WTC11 (cell line): ENCODE measurements around the gene IRAK2. TPM values are rescaled to one million over a fixed set of nuclear protein-coding genes. Genes with fewer than 3 reads are reported as not detected.

Source experiments
- ATAC-seq: fragments of 200-7000 bp; cut with Tn5 transposase; 2 replicates; pipeline ENCODE4 v1.10.0; 2021; ENCODE audit warnings: mild to moderate bottlenecking, moderate library complexity
- CTCF ChIA-PET: fragments of 300-600 bp; sonication (Branson Sonifier 250); formaldehyde crosslinking; loops from one replicate; lab custom pipeline; 2021; ENCODE audit warnings: antibody characterized with exemption; lab: Charles Lee
- POLR2A ChIA-PET: fragments of 350-600 bp; sonication (Branson Sonifier 250); formaldehyde crosslinking; loops from one replicate; lab custom pipeline; 2021; ENCODE audit warnings: antibody characterized with exemption; lab: Charles Lee
- DNase-seq: peaks from one replicate; pipeline ENCODE4 v3.0.0; 2021; ENCODE audit warnings: low spot score
- H3K27ac Mint-ChIP-seq: 2 replicates; pipeline ENCODE4 v1.8.0; 2021; ENCODE audit warnings: mixed read lengths
- H3K27me3 Mint-ChIP-seq: 2 replicates; pipeline ENCODE4 v1.8.0; 2021; ENCODE audit warnings: low read depth, mild to moderate bottlenecking, moderate library complexity, mixed read lengths
- H3K36me3 Mint-ChIP-seq: 2 replicates; pipeline ENCODE4 v1.8.0; 2021; ENCODE audit warnings: mixed read lengths
- H3K4me1 Mint-ChIP-seq: 2 replicates; pipeline ENCODE4 v1.8.0; 2022; ENCODE audit warnings: mixed read lengths
- H3K4me3 Mint-ChIP-seq: 2 replicates; pipeline ENCODE4 v1.8.0; 2021; ENCODE audit warnings: mild to moderate bottlenecking, moderate library complexity, mixed read lengths
- H3K9me3 Mint-ChIP-seq: 2 replicates; pipeline ENCODE4 v1.8.0; 2021; ENCODE audit warnings: mixed read lengths
- CREM ChIP-seq: sonication (generic); formaldehyde crosslinking; IDR thresholded peaks from 2 replicates; pipeline ENCODE4 v1.8.1; 2022; ENCODE audit warnings: mild to moderate bottlenecking, missing genetic modification reagents, moderate library complexity
- ETV6 ChIP-seq: sonication (generic); formaldehyde crosslinking; IDR thresholded peaks from 2 replicates; pipeline ENCODE4 v1.8.1; 2022; ENCODE audit warnings: mild to moderate bottlenecking, missing genetic modification reagents
- GRHL2 ChIP-seq: fragments of 250-450 bp; sonication (Bioruptor Pico); IDR thresholded peaks from 2 replicates; pipeline ENCODE4 v1.8.0; 2022; ENCODE audit warnings: mild to moderate bottlenecking, moderate library complexity; ENCODE audit not compliant: insufficient replicate concordance, severe bottlenecking
- IRF1 ChIP-seq: sonication (generic); formaldehyde crosslinking; IDR thresholded peaks from 2 replicates; pipeline ENCODE4 v1.8.0; 2023; ENCODE audit warnings: missing genetic modification reagents
- NFATC4 ChIP-seq: fragments of 250-450 bp; sonication (Bioruptor Pico); IDR thresholded peaks from 2 replicates; pipeline ENCODE4 v1.9.0; 2021; ENCODE audit warnings: mild to moderate bottlenecking
- NFYB ChIP-seq: sonication (generic); formaldehyde crosslinking; conservative IDR thresholded peaks from 2 replicates; pipeline ENCODE4 v1.8.0; 2022; ENCODE audit warnings: low read depth, missing genetic modification reagents
- NR3C1 ChIP-seq: sonication (generic); formaldehyde crosslinking; conservative IDR thresholded peaks from 2 replicates; pipeline ENCODE4 v1.8.1; 2023; ENCODE audit warnings: low read depth, mild to moderate bottlenecking, missing genetic modification reagents
- PREB ChIP-seq: sonication (generic); formaldehyde crosslinking; IDR thresholded peaks from 2 replicates; pipeline ENCODE4 v1.8.1; 2022; ENCODE audit warnings: mild to moderate bottlenecking, missing genetic modification reagents, moderate library complexity, borderline replicate concordance
- SOX15 ChIP-seq: fragments of 250-450 bp; sonication (Bioruptor Pico); IDR thresholded peaks from 2 replicates; pipeline ENCODE4 v1.9.0; 2021; ENCODE audit warnings: mild to moderate bottlenecking
- TCF7 ChIP-seq: sonication (generic); formaldehyde crosslinking; IDR thresholded peaks from 2 replicates; pipeline ENCODE4 v1.8.0; 2022; ENCODE audit warnings: mild to moderate bottlenecking, low read depth, missing genetic modification reagents, moderate library complexity
- ZNF263 ChIP-seq: sonication (generic); formaldehyde crosslinking; IDR thresholded peaks from 2 replicates; pipeline ENCODE4 v1.8.1; 2022; ENCODE audit warnings: low read depth, mild to moderate bottlenecking, moderate library complexity, missing genetic modification reagents
- ZNF317 ChIP-seq: sonication (generic); formaldehyde crosslinking; IDR thresholded peaks from 2 replicates; pipeline ENCODE4 v1.8.1; 2023; ENCODE audit warnings: low read depth, mild to moderate bottlenecking, moderate library complexity, missing genetic modification reagents, borderline replicate concordance
- ZNF416 ChIP-seq: fragments of 250-450 bp; sonication (Bioruptor Pico); IDR thresholded peaks from 2 replicates; pipeline ENCODE4 v1.9.0; 2021; ENCODE audit warnings: mild to moderate bottlenecking, inconsistent platforms
- ZNF512 ChIP-seq: sonication (generic); formaldehyde crosslinking; IDR thresholded peaks from 2 replicates; pipeline ENCODE4 v1.8.1; 2022; ENCODE audit warnings: missing genetic modification reagents, borderline replicate concordance
- total RNA-seq: library from RNA; stranded (reverse); gene quantifications from 3 replicates; pipeline ENCODE4 v1.2.3, GENCODE V29; 2021
- TF ChIP-seq, protein P1 (sequence below): sonication (generic); formaldehyde crosslinking; IDR thresholded peaks from 2 replicates; pipeline ENCODE4 v1.8.0; 2022; ENCODE audit warnings: mild to moderate bottlenecking, missing genetic modification reagents
- TF ChIP-seq, protein P2 (sequence below): fragments of 250-450 bp; sonication (Bioruptor Pico); conservative IDR thresholded peaks from 2 replicates; pipeline ENCODE4 v1.9.0; 2021; ENCODE audit warnings: mild to moderate bottlenecking
- TF ChIP-seq, protein P3 (sequence below): sonication (generic); formaldehyde crosslinking; conservative IDR thresholded peaks from 2 replicates; pipeline ENCODE4 v1.8.1; 2023; ENCODE audit warnings: mild to moderate bottlenecking, low read depth, missing genetic modification reagents, moderate library complexity
- TF ChIP-seq, protein P4 (sequence below): sonication (generic); formaldehyde crosslinking; IDR thresholded peaks from 2 replicates; pipeline ENCODE4 v1.8.0; 2023; ENCODE audit warnings: missing genetic modification reagents, mild to moderate bottlenecking, borderline replicate concordance

The IRAK2 gene
- total RNA-seq, 1 experiment from 2014 or later, result 1.4 TPM

DNA sequence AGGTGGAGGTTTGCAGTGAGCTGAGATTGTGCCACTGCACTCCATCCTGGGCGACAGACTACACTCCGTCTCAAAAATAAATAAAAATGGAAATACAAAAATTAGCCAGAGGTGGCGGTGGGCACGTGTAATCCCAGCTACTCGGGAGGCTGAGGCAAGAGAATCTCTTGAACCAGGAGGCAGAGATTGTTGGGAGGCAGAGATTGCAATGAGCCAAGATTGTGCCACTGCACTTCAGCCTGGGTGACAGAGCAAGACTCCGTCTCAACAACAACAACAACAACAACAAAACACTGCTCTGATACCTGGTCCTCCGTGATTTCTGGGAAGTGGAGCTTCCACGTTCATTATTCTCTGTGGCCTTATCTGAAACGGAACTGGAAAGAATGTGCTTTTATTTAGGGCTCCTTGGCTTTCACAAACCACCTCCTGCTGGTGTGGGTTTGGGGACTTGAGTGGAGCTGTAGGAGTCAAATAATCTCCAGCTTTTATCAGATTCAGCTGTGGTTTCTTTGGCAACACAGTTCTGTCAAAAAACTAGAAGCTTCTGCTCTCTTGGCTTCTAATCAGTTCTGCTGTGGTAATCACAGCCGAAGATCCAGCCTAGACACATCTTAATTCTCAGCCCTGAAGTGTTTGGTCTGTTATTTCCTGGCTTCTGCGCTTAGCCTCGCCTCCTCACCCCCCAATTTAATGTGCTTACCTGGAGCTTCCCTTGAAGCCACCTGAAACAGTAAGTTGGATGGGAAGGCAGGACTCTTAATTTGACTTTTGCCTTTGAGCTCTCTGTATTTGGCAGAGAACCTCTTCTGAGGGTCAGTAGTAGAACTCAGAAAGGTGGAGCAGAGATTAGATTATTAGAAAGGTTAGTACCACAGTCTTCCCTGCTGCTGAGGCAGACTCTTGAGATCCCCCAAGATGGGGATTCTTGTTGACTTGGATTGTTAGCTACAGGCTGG, 21.4 kb downstream of the IRAK2 start (continued):
- TF ChIP-seq, protein P1, sequence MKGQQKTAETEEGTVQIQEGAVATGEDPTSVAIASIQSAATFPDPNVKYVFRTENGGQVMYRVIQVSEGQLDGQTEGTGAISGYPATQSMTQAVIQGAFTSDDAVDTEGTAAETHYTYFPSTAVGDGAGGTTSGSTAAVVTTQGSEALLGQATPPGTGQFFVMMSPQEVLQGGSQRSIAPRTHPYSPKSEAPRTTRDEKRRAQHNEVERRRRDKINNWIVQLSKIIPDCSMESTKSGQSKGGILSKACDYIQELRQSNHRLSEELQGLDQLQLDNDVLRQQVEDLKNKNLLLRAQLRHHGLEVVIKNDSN (CRISPR knock-in tag), result no peak
- no peak for TF ChIP-seq SOX15

- DNase-seq, result no peak
- ChIA-PET POLR2A (no interaction called here), CTCF (interaction anchor here (0.7 to 2.9 kb wide), 2 partner anchors 22 to 241 kb away, joined by 5 to 9 read pairs; partner anchors contain the start of gene IRAK2)
- no peak overlapping the region for H3K4me3 Mint-ChIP-seq
- peaks cover 15% of the 10 kb centered on the region for H3K4me1 Mint-ChIP-seq
- no peak overlapping the region for H3K27ac Mint-ChIP-seq
- no peaks in the 10 kb centered on the region for H3K36me3 Mint-ChIP-seq
- H3K27me3 Mint-ChIP-seq, result no peaks in the 10 kb centered on the region
- no peaks in the 10 kb centered on the region for H3K9me3 Mint-ChIP-seq
- ATAC-seq, result peak; percentile 40
- TF ChIP-seq ZNF263 (CRISPR knock-in tag), result no peak
- TF ChIP-seq TCF7 (CRISPR knock-in tag), result no peak
- TF ChIP-seq ZNF416 (CRISPR knock-in tag), result no peak
- no peak for TF ChIP-seq NFYB (CRISPR knock-in tag)
- TF ChIP-seq NFATC4 (CRISPR knock-in tag), result no peak
- TF ChIP-seq PREB (CRISPR knock-in tag), result no peak
- TF ChIP-seq GRHL2, result no peak
- TF ChIP-seq, protein P2, sequence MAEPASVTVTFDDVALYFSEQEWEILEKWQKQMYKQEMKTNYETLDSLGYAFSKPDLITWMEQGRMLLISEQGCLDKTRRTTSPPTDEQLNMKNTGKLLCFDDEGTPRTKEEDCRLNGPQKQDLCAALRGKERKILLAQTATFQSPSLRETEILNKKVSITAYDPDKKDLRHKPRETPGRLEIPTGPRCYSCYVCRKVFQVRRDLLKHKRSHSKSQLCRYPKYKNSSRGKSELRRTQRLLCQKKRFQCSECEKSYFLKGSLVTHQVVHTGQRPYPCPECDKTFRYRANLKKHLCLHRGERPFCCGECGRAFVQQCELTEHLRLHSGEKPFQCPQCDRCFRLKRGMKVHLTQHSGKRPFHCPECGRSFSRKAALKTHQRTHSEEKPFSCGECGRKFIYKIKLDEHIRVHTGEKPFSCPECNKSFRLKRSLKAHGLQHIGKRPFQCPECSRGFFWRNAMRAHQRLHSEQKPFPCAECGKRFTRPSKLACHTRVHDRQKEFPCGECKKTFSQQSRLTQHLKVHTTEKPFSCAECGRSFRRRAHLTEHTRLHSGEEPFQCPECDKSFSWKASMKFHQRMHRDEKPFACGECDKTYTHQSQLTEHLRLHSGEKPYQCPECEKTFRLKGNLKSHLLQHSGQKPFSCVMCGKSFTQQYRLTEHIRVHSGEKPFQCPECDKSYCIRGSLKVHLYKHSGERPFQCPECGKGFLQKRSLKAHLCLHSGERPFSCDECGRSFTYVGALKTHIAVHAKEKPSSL, result no peak
- no peak for TF ChIP-seq NR3C1 (CRISPR knock-in tag)
- TF ChIP-seq, protein P3, sequence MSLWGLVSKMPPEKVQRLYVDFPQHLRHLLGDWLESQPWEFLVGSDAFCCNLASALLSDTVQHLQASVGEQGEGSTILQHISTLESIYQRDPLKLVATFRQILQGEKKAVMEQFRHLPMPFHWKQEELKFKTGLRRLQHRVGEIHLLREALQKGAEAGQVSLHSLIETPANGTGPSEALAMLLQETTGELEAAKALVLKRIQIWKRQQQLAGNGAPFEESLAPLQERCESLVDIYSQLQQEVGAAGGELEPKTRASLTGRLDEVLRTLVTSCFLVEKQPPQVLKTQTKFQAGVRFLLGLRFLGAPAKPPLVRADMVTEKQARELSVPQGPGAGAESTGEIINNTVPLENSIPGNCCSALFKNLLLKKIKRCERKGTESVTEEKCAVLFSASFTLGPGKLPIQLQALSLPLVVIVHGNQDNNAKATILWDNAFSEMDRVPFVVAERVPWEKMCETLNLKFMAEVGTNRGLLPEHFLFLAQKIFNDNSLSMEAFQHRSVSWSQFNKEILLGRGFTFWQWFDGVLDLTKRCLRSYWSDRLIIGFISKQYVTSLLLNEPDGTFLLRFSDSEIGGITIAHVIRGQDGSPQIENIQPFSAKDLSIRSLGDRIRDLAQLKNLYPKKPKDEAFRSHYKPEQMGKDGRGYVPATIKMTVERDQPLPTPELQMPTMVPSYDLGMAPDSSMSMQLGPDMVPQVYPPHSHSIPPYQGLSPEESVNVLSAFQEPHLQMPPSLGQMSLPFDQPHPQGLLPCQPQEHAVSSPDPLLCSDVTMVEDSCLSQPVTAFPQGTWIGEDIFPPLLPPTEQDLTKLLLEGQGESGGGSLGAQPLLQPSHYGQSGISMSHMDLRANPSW, result no peak
- no peak for TF ChIP-seq ZNF512 (CRISPR knock-in tag)
- TF ChIP-seq, protein P4, sequence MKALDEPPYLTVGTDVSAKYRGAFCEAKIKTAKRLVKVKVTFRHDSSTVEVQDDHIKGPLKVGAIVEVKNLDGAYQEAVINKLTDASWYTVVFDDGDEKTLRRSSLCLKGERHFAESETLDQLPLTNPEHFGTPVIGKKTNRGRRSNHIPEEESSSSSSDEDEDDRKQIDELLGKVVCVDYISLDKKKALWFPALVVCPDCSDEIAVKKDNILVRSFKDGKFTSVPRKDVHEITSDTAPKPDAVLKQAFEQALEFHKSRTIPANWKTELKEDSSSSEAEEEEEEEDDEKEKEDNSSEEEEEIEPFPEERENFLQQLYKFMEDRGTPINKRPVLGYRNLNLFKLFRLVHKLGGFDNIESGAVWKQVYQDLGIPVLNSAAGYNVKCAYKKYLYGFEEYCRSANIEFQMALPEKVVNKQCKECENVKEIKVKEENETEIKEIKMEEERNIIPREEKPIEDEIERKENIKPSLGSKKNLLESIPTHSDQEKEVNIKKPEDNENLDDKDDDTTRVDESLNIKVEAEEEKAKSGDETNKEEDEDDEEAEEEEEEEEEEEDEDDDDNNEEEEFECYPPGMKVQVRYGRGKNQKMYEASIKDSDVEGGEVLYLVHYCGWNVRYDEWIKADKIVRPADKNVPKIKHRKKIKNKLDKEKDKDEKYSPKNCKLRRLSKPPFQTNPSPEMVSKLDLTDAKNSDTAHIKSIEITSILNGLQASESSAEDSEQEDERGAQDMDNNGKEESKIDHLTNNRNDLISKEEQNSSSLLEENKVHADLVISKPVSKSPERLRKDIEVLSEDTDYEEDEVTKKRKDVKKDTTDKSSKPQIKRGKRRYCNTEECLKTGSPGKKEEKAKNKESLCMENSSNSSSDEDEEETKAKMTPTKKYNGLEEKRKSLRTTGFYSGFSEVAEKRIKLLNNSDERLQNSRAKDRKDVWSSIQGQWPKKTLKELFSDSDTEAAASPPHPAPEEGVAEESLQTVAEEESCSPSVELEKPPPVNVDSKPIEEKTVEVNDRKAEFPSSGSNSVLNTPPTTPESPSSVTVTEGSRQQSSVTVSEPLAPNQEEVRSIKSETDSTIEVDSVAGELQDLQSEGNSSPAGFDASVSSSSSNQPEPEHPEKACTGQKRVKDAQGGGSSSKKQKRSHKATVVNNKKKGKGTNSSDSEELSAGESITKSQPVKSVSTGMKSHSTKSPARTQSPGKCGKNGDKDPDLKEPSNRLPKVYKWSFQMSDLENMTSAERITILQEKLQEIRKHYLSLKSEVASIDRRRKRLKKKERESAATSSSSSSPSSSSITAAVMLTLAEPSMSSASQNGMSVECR, result no peak
- no peak for TF ChIP-seq CREM
- no peak for TF ChIP-seq ZNF317 (CRISPR knock-in tag)
- TF ChIP-seq IRF1 (CRISPR knock-in tag), result no peak
- no peak for TF ChIP-seq ETV6 (CRISPR knock-in tag)
These were observed 22.7 kb downstream of the IRAK2 start for GRCh38 chr3:10187290-10187876.
